H1 (cell line): ENCODE measurements around the gene EPB42. TPM values are rescaled to one million over a fixed set of nuclear protein-coding genes. Genes with fewer than 3 reads are reported as not detected.

ENCODE experiments used
- BRCA1 ChIP-seq: IDR thresholded peaks from 2 replicates; pipeline ENCODE4 v1.6.1; 2012; ENCODE audit warnings: low read depth, low read length, improper control_type of control experiment
- CHD2 ChIP-seq: IDR thresholded peaks from 2 replicates; pipeline ENCODE4 v1.6.1; 2012; ENCODE audit warnings: low read length, improper control_type of control experiment
- HDAC2 ChIP-seq, 2 experiments: fragments of 300-600 bp in 1 of 2; sonication (generic) in 1 of 2; IDR thresholded peaks; 2 replicates each; pipeline ENCODE4 v1.6.1; 2011 to 2012; ENCODE audit warnings: low read depth in 2 of 2, low read length in 2 of 2, mild to moderate bottlenecking in 2 of 2, moderate library complexity in 2 of 2, borderline replicate concordance in 1 of 2, inconsistent platforms in 1 of 2
- KDM1A ChIP-seq: fragments of 200-600, 300-600 bp; sonication (generic); IDR thresholded peaks from 2 replicates; pipeline ENCODE4 v1.7.1; 2016; ENCODE audit warnings: mild to moderate bottlenecking, low read length, borderline replicate concordance
- MAFK ChIP-seq: IDR thresholded peaks from 2 replicates; pipeline ENCODE4 v1.6.1; 2012; ENCODE audit warnings: low read depth, mild to moderate bottlenecking, improper control_type of control experiment, low read length
- RBBP5 ChIP-seq: IDR thresholded peaks from 2 replicates; pipeline ENCODE4 v1.7.1; 2012; ENCODE audit warnings: low read depth, mild to moderate bottlenecking, inconsistent platforms, low read length, moderate library complexity, borderline replicate concordance
- SUZ12 ChIP-seq: fragments of 200-600 bp; sonication (generic); IDR thresholded peaks from 2 replicates; pipeline ENCODE4 v1.6.1; 2012; ENCODE audit warnings: mild to moderate bottlenecking, inconsistent platforms, low read length, moderate library complexity, mixed read lengths
- polyA plus RNA-seq, 7 experiments: library from polyadenylated mRNA; depleted of rRNA in 3 of 7; stranded (reverse) in 5 of 7; unstranded in 2 of 7; fragments of >200 nt in 5 of 7; fragments of 200-250 nt in 2 of 7; gene quantifications; 1 replicate in 5 of 7; 2 replicates in 1 of 7; 4 replicates in 1 of 7; pipeline versions ENCODE4 v1.2.1 to v1.2.3, GENCODE V29; 2011 to 2013; ENCODE audit warnings: missing spikeins in 2 of 7, mixed read lengths in 2 of 7
- total RNA-seq: library from RNA; stranded (reverse); fragmentation: NEBNext Ultra II Directional; extraction: Animal tissue kit (Norgen Biotek cat#: 25700); gene quantifications from 2 replicates; pipeline ENCODE4 v1.2.1, GENCODE V29; 2021
- TF ChIP-seq, protein P1 (sequence below): IDR thresholded peaks from 2 replicates; pipeline ENCODE4 v1.6.1; 2012; ENCODE audit warnings: low read length, inconsistent platforms

Gene EPB42
- total and polyA plus RNA-seq, 2 of the 8 experiments (the other 6 are each of a cell fraction or from before 2014, with no cell fraction given), result not detected

DNA sequence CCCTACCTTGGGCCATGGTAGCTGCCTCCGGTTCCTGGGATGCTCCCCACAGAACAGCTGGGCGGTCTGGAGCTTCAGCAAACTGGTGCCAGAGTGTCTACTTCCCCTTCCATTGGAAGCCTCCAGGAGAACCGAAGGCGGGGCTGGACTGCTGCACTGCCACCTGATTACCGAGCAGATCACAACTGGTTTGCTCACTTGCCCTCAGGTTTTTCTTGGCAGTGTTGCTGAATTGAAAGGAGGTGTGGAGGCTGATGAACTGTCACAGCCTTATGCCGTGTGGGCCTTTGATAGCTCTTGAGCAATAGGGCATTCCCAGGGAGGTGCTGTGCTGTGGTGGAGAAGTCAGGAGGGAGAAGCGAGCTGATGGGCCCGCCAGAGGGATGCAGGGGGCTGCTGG, 46.0 kb upstream of the EPB42 start, which contains the start of gene TGM5 (continued):
- TF ChIP-seq MAFK (no peak), CHD2 (no peak), SUZ12 (no peak), KDM1A (no peak), RBBP5 (no peak), BRCA1 (no peak), HDAC2 (IDR thresholded peaks at IDR 0.05; ENCODE audit: borderline replicate concordance in 1 of 2, low read depth in 2 of 2, low read length in 2 of 2) (no peak)
- TF ChIP-seq, protein P1, sequence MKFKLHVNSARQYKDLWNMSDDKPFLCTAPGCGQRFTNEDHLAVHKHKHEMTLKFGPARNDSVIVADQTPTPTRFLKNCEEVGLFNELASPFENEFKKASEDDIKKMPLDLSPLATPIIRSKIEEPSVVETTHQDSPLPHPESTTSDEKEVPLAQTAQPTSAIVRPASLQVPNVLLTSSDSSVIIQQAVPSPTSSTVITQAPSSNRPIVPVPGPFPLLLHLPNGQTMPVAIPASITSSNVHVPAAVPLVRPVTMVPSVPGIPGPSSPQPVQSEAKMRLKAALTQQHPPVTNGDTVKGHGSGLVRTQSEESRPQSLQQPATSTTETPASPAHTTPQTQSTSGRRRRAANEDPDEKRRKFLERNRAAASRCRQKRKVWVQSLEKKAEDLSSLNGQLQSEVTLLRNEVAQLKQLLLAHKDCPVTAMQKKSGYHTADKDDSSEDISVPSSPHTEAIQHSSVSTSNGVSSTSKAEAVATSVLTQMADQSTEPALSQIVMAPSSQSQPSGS, result no peak
- TF ChIP-seq, all 59 proteins: peak for 0
